Measurements from ENCODE around the gene GABRR2. TPM values are rescaled to one million over a fixed set of nuclear protein-coding genes. Genes with fewer than 3 reads are reported as not detected.

GABRR2 gene
- polyA plus RNA-seq, 1 donor from 2014 or later = 0.31 TPM

- no peak overlapping the region for H3K9ac ChIP-seq (ENCODE audit: low read length)
- no peaks in the 10 kb centered on the region for H3K9me2 ChIP-seq (ENCODE audit: insufficient read depth, low read length)
- H3K79me2 ChIP-seq (replicated peaks; ENCODE audit: insufficient read depth, low read length) = peaks cover 19% of the 10 kb centered on the region
- H3K4me3 ChIP-seq (ENCODE audit: low read length) = no peak overlapping the region
- no peak overlapping the region for H3K4me2 ChIP-seq (ENCODE audit: low read length)
- no peaks in the 10 kb centered on the region for H3K27me3 ChIP-seq (ENCODE audit: insufficient read depth, low read depth, low read length)
- H3K27ac ChIP-seq (ENCODE audit: low read length) = no peak overlapping the region
- no peak overlapping the region for H2AFZ ChIP-seq (ENCODE audit: low read depth, low read length)
- H3K36me3 ChIP-seq (ENCODE audit: insufficient read depth, low read length) = no peaks in the 10 kb centered on the region
- no peaks in the 10 kb centered on the region for H3F3A ChIP-seq (ENCODE audit: insufficient read depth, low read length, poor library complexity, severe bottlenecking)
- TF ChIP-seq MXI1 (conservative IDR thresholded peaks at IDR 0.05; ENCODE audit: poor library complexity, severe bottlenecking) = no peak
- no peak for TF ChIP-seq EP300 (conservative IDR thresholded peaks at IDR 0.05; ENCODE audit: poor library complexity, severe bottlenecking)
- no peak for TF ChIP-seq SMC3 (conservative IDR thresholded peaks at IDR 0.05; ENCODE audit: poor library complexity)
- TF ChIP-seq CTCF (IDR thresholded peaks at IDR 0.05; ENCODE audit: poor library complexity, severe bottlenecking) = no peak
- TF ChIP-seq TAF1 (IDR thresholded peaks at IDR 0.05; ENCODE audit: low read depth) = no peak
- no peaks in the 10 kb centered on the region for H4K20me1 ChIP-seq (ENCODE audit: insufficient read depth)
- H3K9me3 ChIP-seq (ENCODE audit: low read length) = no peaks in the 10 kb centered on the region
These were observed 41.6 kb upstream of the GABRR2 start for GRCh38 chr6:89356642-89357170.

GRCh38 chr6:89355511-89356194 lies 40.6 kb upstream of the GABRR2 start:
- H3K27me3 ChIP-seq (ENCODE audit: insufficient read depth, low read depth, low read length) = no peaks in the 10 kb centered on the region
- no peaks in the 10 kb centered on the region for H3F3A ChIP-seq (ENCODE audit: insufficient read depth, low read length, poor library complexity, severe bottlenecking)
- H3K79me2 ChIP-seq (replicated peaks; ENCODE audit: insufficient read depth, low read length) = peaks cover 29% of the 10 kb centered on the region
- no peak overlapping the region for H3K27ac ChIP-seq (ENCODE audit: low read length)
- no peaks in the 10 kb centered on the region for H3K36me3 ChIP-seq (ENCODE audit: insufficient read depth, low read length)
- no peaks in the 10 kb centered on the region for H3K9me3 ChIP-seq (ENCODE audit: low read length)
- TF ChIP-seq POLR2AphosphoS5 (IDR thresholded peaks at IDR 0.05) = no peak
- no peak for TF ChIP-seq MXI1 (conservative IDR thresholded peaks at IDR 0.05; ENCODE audit: poor library complexity, severe bottlenecking)
- TF ChIP-seq RAD21 (conservative IDR thresholded peaks at IDR 0.05) = no peak
- TF ChIP-seq TAF1 (IDR thresholded peaks at IDR 0.05; ENCODE audit: low read depth) = no peak
- TF ChIP-seq CTCF (IDR thresholded peaks at IDR 0.05; ENCODE audit: poor library complexity, severe bottlenecking) = no peak
- no peak for TF ChIP-seq REST (IDR thresholded peaks at IDR 0.05; ENCODE audit: borderline replicate concordance)
- no peak for TF ChIP-seq EP300 (conservative IDR thresholded peaks at IDR 0.05; ENCODE audit: poor library complexity, severe bottlenecking)
- no peak for TF ChIP-seq SMC3 (conservative IDR thresholded peaks at IDR 0.05; ENCODE audit: poor library complexity)
- no peak for TF ChIP-seq EZH2 (IDR thresholded peaks at IDR 0.05; ENCODE audit: borderline replicate concordance, insufficient read depth, low read length, poor library complexity, severe bottlenecking)
- H3K9me2 ChIP-seq (ENCODE audit: insufficient read depth, low read length) = no peaks in the 10 kb centered on the region
- no peak overlapping the region for H2AFZ ChIP-seq (ENCODE audit: low read depth, low read length)
- H3K9ac ChIP-seq (ENCODE audit: low read length) = no peak overlapping the region
- no peak overlapping the region for H3K4me3 ChIP-seq (ENCODE audit: low read length)
- H3K4me2 ChIP-seq (ENCODE audit: low read length) = no peak overlapping the region
- H4K20me1 ChIP-seq (ENCODE audit: insufficient read depth) = no peaks in the 10 kb centered on the region
